NCI-H2081 (cell line): Measurements from ENCODE around the gene ZNF3.

Source experiments
- DNase-seq, 2 experiments: peaks; one replicate each; lab custom pipeline; 2025; lab: John Stamatoyannopoulos, UW

Gene ZNF3

GRCh38 chr7:100088621-100089457 lies 7.3 kb upstream of the ZNF3 start, which contains the start of gene COPS6:
Gene COPS6, plus strand, starts transcription at chr7:100088969. Its CDS starts 22 bp downstream, at chr7:100088991.
- peak; percentile 81 to 83 for DNase-seq

DNA sequence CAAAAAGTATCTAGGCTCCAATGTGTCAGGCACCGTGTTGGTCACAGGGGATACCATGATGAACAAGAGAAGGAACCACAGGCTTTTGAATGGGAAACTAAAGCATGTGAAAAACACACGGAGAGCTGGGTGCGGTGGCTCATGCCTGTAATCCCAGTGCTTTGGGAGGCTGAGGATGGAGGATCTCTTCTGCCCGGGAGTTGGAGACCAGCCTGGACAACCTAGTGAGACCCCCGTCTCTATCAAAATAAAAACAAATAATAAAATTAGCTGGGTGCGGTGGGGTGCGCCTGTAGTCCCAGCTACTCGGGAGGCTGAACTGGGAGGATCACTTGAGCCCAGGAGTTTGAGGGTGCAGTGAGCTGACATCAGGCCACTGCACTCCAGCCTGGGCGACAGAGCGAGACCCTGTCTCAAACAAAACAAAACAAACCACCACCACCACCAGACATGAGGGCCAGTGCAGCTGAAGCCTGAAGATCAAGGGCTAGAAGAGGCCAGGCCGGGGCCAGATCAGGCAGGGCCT lies 6.6 kb upstream of the ZNF3 start:
- no peak for DNase-seq

- DNase-seq = no peak
These were observed 5.7 kb upstream of the ZNF3 start for GRCh38 chr7:100087055-100087750.

DNA sequence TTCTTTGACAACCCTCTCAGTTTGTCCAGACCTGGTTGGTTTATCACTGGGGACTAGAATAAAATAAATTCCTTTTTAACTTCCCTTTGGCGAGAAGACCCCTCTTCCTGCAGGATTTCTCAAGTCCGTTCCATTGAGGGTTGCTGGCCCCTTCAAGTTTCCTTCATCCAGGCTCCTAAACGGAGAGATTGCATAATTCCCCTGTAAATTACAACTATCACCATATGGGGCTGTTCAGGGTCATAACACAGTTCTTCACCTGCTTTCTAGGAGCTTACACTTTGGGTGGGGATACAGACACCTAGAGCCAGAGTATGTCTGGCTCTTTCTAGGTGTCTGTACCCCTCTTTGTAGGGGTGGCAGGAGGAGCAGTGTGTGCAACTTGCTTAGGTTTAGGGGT lies 4.0 kb upstream of the ZNF3 start:
- no peak for DNase-seq

DNA sequence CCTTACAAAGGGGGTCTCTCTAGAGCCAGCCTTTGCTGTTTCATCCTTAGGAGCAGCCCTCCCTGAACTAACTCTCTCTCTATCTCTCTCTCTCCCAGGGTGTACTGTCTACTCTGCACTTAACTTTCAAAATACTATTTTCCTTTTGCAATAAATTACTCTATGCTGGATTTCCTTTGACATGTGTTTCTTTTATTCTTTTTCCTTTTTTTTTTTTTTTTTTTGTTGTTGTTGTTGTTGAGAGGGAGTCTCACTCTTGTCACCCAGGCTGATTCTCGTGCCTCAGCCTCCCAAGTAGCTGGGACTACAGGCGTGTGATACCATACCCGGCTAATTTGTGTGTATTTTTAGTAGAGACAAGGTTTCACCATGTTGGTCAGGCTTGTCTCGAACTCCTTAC lies 1.5 kb upstream of the ZNF3 start:
- DNase-seq = no peak

DNA sequence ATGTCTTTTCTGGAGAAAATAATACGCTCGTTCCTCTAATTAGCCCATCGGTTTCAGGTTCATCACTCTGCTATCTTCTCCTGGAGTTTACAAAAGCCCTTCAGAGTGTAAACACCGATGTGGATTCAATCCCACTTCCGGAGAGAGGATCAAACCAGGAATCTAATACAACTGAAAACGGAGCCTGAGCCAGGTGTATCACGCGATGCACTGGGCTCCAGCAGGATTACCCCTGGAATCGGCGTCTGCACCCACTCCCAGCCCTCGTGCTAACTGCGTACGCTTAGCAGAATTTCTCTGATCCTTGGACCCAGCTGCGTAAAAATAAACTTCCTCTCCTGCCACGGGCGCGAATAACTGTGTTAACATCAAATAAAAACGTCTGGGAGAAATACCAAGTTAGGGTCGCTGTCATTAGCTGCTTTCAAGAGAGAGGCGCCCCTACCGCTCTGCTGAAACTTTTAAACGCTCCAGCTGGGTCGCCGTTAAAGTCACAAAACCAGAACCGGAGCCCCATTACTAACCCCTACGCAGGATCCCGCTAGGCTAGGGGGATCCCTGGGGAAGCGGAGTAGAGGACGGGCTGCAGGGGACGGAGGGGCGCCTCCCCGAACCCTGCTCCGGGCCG lies 502 bp downstream of the ZNF3 start:
- peak; percentile 48 to 72 for DNase-seq

GRCh38 chr7:100079024-100079560 lies 2.4 kb downstream of the ZNF3 start:
- no peak for DNase-seq

DNA sequence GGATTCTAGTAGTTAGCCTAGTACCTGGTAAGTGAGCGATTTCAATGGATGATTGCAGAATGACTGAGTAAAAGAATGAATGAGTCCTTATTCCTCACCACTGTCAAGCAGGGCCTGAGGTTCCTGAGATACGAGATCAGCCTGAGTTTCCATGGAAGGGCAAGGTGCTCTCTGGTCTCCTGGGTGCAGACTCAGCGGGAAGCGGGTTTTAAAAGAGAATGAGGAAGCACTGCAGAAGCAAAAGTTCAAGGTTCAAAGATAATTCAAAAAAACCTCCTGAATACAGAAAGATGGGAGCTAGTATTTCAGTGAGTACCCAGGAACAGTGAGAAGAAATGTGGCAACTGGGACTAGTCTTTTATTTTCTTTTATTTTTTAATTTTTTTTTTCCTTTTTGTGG lies 4.3 kb downstream of the ZNF3 start:
- no peak for DNase-seq

DNA sequence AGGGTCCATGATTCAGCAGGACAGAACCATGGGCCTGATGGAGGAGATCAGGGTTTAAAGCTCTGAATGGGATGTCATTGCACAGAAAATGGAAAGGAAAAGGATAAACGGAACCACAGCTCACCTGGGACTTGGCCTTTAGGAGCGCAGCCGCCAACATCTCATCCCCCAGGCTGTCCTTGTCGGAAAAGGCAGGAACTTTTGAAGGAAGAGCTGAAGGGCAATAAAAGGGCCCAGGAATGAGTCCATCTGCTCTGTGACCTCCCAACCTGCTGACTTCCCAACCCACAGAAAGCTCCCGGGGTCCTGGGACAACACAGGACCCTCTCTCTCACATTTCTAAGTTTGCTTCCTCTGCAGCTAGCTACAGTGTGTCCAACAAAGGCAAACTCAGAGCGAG lies 6.1 kb downstream of the ZNF3 start:
- DNase-seq = no peak

- no peak for DNase-seq
These were observed 6.7 kb downstream of the ZNF3 start for GRCh38 chr7:100074841-100075240.

- no peak for DNase-seq
These were observed 9.1 kb downstream of the ZNF3 start for GRCh38 chr7:100072462-100072861.

DNA sequence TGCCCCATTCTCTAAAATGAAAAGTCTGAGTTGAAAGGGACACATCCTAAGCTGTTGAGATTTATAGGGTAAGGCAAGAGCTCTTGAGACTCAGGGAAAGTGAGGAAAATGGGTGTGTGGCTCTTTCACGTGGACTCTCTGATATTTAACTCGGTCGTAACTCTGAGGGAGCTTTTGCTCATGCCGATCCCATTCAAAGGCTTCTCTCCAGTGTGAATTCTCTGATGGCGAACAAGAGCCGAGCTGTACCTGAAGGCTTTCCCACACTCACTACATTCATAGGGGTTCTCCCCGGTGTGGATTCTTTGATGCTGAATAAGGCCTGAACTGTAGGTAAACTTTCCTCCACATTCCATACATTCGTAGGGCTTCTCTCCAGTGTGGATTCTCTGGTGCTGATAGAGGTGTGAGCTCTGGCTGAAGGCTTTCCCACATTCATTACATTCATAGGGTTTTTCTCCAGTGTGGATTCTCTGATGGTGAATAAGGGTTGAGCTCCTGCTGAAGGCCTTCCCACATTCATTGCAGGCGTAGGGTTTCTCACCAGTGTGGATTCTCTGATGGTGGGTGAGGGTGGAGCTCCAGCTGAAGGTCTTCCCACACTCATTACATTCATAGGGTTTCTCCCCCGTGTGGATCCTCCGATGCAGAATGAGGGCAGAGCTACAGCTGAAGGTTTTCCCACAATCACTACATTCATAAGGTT lies 10.4 kb downstream of the ZNF3 start:
- no peak for DNase-seq

DNA sequence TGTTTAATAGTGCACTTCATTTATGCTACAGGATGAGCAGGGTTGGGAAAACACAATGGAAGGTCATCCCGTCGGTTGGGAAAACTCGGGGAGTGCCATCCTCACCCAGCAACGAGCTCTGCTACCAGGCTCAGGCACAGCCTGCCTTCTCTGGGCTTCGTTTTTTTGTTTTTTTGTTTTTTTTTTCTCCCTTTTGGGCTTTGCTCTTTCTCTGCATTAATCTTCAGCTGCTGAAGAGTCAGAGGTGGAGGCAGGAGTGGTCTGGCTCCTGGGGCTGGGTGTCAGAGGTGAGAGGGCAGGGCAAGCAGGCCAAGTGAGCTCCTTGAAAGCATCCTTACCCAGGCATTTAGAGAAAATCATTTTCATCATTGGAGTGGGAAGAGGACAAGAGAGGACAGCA lies 11.5 kb downstream of the ZNF3 start:
- no peak for DNase-seq

GRCh38 chr7:100066953-100067352 lies 14.6 kb downstream of the ZNF3 start:
- no peak for DNase-seq

- no peak for DNase-seq
These were observed 15.9 kb downstream of the ZNF3 start for GRCh38 chr7:100065452-100066186.

DNA sequence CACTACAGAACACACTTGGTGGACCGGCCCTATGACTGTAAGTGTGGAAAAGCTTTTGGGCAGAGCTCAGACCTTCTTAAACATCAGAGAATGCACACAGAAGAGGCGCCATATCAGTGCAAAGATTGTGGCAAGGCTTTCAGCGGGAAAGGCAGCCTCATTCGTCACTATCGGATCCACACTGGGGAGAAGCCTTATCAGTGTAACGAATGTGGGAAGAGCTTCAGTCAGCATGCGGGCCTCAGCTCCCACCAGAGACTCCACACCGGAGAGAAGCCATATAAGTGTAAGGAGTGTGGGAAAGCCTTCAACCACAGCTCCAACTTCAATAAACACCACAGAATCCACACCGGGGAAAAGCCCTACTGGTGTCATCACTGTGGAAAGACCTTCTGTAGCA lies 17.4 kb downstream of the ZNF3 start:
- DNase-seq = no peak

DNA sequence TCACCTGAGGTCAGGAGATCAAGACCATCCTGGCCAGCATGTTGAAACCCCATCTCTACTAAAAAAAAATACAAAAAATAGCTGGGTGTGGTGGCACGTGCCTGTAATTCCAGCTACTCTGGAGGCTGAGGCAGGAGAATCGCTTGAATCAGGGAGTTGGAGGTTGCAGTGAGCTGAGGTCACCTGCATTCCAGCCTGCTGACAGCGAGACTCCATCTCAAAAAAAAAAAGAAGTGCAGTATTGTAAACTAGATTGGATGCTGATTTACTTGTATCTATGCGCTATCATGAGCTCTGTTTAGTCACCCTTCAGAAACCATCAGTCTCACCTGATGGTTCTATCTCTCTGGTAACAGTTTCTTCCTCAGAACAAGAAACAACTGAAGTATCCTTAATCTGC lies 18.1 kb downstream of the ZNF3 start:
- no peak for DNase-seq

GRCh38 chr7:100061518-100062193 lies 19.9 kb downstream of the ZNF3 start:
- DNase-seq = no peak

DNA sequence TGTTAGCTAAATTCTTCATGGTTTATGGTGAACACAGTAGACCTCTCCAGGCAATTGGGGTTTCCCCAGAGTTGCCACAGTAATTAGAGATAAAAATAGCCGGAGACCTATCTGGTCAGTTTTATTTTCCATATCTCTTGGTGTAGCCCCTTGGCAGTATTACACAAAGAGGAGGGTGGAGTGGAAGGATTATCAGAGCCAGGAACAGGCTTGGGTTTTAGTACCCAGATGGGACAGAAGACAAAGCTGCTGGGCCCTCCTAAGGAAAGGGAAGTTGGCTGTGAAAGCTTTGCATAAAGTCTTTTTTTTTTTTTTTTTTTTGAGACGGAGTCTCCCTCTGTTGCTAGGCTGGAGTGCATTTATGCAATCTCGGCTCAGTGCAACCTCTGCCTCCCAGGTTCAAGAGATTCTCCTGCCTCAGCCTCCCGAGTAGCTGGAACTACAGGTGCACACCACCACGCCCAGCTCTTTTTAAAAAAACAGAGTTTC lies 22.2 kb downstream of the ZNF3 start:
- no peak for DNase-seq

DNA sequence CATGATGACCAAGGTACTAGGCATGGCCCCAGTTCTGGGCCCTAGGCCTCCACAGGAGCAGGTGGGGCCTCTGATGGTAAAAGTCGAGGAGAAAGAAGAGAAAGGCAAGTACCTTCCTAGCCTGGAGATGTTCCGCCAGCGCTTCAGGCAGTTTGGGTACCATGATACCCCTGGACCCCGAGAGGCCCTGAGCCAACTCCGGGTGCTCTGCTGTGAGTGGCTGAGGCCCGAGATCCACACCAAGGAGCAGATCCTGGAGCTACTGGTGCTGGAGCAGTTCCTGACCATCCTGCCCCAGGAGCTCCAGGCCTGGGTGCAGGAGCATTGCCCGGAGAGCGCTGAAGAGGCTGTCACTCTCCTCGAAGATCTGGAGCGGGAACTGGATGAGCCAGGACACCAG lies 24.5 kb downstream of the ZNF3 start:
- DNase-seq = no peak
